Myocyte (in vitro differentiated cells): ENCODE measurements around the gene CYP4F12. TPM values are rescaled to one million over a fixed set of nuclear protein-coding genes. Genes with fewer than 3 reads are reported as not detected.

ENCODE experiments used
- DNase-seq: peaks from one replicate; pipeline ENCODE4 v3.0.0-alpha.2; 2012; ENCODE audit warnings: low read depth
- polyA plus RNA-seq: library from polyadenylated mRNA; unstranded; fragments of >200 nt; gene quantifications from one replicate; pipeline ENCODE4 v1.2.1, GENCODE V29; 2012; ENCODE audit warnings: missing spikeins
- total RNA-seq: library from RNA; depleted of rRNA; stranded (reverse); fragments of >200 nt; gene quantifications from 2 replicates; pipeline ENCODE4 v1.2.3, GENCODE V29; 2014

The CYP4F12 gene
- not detected in 2 replicates for total RNA-seq
- polyA plus RNA-seq: not detected

GRCh38 chr19:15672580-15673175 is at the start of gene CYP4F12:
Gene CYP4F12 (plus strand): TSS chr19:15673087. CDS start chr19:15673530, 443 bp downstream.
- DNase-seq: no peak

DNA sequence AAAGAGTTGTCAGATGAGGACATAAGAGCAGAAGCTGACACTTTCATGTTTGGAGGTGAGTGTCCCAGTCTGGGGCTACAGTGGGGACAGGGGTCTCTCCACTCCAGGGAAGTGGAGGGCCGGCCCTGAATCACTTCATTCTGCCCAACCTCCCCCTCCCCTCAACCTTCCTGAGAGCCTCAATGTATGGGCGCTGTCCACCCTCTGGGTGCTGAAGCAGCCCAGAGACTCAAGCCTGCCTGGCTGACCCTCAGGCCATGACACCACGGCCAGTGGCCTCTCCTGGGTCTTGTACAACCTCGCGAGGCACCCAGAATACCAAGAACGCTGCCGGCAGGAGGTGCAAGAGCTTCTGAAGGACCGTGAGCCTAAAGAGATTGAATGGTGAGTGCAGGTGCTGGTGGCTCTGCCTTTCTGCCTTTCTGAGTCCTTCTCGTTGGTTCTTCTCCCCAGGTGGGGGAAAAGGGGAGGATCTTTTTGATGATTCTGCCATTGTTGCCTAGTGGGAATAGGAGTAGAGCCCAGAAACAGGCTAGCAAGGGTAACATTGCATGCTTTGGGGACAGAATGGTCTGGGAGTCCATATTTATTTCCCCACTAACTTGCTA is 49.1 kb upstream of the CYP4F12 start:
- DNase-seq: peak; percentile 1

GRCh38 chr19:15628236-15629002 is 44.5 kb upstream of the CYP4F12 start:
- no peak for DNase-seq

DNA sequence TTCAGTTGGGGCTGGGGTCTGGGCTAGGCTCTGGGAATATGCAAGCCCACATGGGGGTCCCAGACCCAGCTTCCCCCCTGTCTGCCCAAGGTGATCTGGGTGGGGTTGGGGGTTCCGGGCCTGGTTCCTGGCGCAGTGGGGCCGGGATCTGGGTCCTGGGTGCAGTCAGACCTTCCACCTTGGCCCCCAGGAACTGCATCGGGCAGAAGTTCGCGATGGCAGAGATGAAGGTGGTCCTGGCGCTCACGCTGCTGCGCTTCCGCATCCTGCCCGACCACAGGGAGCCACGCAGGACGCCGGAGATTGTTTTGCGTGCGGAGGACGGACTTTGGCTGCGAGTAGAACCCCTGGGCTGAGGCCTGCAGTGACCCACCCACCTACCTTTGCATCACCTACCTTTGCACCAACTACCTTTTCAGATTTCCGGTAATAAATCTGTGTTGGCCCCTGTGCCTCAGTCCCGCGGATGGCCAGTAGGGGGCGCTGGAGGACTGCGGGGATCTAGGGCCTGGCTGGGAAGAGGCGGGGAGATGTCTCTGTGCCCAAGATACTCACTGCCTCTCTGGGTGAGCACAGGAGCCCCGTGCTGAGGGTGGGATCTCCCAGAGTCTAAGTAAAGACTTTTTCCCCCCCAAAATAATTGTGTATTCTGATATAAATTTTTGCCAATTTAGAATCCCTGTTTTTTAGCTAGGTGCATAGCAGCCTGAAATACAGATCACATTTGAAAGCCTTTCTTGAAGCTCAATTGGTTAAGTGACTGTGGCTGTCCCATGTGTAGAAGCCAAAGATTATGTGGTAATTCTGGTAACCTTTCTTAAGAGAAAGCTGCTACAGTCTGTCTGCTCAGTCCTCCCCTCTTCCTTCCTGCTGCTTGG is 43.6 kb upstream of the CYP4F12 start:
- DNase-seq: peak; percentile 28

GRCh38 chr19:15631817-15632216 is 41.1 kb upstream of the CYP4F12 start:
- no peak for DNase-seq

DNA sequence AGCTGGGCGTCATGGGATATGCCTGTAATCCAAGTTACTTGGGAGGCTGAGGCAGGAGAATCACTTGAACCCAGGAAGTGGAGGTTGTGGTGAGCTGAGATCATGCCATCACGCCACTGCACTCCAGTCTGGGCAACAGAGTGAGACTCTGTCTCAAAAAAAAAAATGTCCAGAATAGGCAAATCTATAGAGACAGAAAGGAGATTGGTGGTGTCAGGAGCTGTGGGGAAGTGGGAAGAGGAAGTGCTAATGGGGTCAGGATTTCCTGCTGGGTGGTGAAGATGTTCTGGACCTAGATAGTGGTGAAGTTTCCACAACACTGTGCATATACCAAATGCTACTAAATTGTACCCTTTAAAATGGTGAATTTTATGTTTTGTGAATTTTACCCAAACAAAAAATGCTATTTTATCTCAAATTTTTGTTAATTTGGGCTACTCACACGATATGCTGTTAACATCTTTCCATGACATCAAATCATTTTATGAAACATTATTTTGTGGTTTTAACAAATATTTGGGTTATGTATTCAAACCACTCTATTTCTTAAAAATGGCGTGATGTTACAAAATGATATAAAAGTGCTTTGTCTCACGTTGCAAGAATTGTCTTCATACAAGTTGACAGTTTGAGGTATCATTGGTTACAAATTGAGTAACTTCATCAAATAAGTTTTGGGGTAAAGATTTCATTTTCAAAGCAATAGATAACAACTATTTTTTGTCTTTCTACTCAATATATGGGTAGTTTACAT is 39.6 kb upstream of the CYP4F12 start:
- no peak for DNase-seq

DNA sequence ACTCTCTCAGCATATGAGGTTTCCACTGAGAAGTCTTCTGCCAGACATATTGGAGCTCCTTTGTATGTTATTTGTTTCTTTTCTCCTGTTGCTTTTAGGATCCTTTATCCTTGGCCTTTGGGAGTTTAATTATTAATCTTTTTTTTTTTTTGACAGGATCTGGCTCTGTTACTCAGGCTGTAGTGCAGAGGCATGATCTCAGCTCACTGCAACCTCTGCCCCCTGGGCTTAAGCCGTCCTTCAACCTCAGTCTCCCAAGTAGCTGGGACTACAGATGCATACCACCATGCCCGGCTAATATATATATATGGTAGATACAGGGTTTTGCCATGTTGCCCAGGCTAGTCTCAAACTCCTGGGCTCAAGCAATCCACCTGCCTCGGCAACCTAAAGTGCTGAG is 38.8 kb upstream of the CYP4F12 start:
- DNase-seq: no peak

GRCh38 chr19:15635016-15635805 is 37.7 kb upstream of the CYP4F12 start:
- no peak for DNase-seq

- DNase-seq: no peak
Observed at GRCh38 chr19:15636026-15636425, 36.9 kb upstream of the CYP4F12 start.

DNA sequence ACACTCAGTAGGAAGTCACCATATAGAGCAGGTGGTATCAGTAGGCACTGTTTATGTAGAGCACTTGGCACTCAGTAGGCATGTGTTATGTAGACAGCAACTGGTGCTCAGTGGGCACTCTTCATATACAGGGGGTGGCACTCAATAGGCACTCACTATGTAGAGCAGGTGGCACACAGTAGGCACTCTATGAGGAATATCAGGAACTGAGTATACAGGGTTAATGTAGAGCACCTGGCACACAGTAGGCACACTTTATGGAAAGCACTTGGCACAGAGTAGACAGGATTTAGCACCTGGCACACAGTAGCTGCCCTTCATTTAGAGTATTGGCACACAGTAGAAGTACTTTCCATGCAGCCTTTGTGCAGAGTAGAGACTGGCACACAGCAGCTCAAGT is 33.3 kb upstream of the CYP4F12 start:
- no peak for DNase-seq

- DNase-seq: peak; percentile 3
Observed at GRCh38 chr19:15640294-15640903, 32.5 kb upstream of the CYP4F12 start, which contains the start of gene CYP4F3. Gene CYP4F3 (plus strand): TSS chr19:15640897. CDS start chr19:15641416, 519 bp downstream.

DNA sequence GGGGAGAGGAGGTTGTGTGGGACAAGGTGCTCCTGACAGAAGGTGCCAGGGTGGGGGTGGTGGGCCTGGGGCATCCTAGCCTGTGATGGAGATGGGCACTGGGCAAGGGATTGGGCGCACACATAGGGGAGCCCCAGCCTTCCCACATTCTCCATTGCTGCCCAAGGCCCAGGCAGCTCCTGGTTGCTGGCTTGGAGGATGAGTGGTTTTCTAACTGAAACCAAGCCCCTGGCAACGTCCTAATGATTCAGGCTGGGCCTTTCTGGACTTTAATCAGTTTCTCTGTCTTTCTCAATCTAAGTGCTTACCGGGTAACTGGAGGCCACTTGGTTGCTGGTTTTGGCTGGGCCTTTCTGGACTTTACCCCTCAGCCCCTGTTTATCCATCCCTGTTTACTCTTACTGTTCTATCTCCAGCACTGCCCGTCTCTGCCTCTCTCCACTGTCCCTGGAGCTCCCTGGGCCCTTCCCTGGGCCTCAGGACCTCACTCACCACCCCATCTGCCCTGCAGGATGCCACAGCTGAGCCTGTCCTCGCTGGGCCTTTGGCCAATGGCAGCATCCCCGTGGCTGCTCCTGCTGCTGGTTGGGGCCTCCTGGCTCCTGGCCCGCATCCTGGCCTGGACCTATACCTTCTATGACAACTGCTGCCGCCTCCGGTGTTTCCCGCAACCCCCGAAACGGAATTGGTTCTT is 31.8 kb upstream of the CYP4F12 start:
- DNase-seq: no peak

DNA sequence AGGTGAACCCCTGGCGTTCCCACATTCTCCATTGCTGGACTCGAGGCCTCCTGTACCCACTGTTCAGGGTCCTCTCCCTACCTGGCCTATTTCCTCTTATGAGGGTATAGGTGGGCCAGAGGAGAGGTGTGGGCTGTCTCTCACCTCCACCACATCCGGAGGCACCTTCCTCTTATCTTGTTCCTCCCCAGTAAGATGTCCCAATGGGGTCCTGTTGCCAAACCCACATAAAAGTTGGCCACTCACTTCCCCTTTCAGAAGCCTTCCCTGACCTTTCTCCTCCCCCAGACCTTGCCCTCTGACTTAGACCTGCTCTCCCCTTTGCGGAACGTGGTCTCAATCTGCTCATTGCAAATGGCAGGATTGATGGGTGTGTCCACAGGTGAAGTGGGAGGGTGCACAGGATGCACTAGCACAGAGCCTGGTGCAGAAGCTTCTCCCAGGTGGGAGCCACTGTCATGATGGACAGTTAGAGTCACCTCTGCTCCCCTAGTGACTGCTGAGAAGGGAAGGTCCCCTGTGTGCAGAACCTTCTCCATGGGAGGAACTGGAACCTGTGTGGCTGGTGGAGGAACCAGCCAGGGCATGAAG is 30.9 kb upstream of the CYP4F12 start:
- DNase-seq: no peak

GRCh38 chr19:15642807-15643206 is 30.1 kb upstream of the CYP4F12 start:
- DNase-seq: no peak

GRCh38 chr19:15643387-15643786 is 29.5 kb upstream of the CYP4F12 start:
- DNase-seq: no peak

GRCh38 chr19:15644066-15644741 is 28.7 kb upstream of the CYP4F12 start:
- DNase-seq: no peak

- DNase-seq: no peak
Observed at GRCh38 chr19:15644816-15645215, 28.1 kb upstream of the CYP4F12 start.

GRCh38 chr19:15649526-15649925 is 23.4 kb upstream of the CYP4F12 start:
- DNase-seq: no peak
